ENCODE data around the gene ANKS1B.

The ANKS1B gene

DNA sequence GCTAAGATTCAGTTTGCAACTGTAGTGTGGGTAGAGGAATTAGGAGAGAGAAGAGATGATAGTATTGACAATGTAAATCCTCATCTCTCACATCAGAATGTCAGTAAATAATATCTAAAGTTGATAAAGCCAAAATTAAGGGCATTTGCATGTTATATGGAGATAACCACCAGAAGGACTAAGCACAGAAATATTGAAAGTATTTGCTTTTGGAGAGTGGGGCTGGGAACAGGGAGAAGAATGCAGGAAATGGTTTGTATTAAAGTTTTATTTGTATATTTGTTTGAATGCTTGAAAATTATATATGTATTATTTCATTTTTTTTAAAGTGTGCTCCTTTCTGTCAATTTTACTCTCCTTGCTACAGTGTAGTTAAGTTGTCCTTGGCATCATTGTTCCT is 848.2 kb downstream of the ANKS1B start:
- TF ChIP-seq, protein P1, sequence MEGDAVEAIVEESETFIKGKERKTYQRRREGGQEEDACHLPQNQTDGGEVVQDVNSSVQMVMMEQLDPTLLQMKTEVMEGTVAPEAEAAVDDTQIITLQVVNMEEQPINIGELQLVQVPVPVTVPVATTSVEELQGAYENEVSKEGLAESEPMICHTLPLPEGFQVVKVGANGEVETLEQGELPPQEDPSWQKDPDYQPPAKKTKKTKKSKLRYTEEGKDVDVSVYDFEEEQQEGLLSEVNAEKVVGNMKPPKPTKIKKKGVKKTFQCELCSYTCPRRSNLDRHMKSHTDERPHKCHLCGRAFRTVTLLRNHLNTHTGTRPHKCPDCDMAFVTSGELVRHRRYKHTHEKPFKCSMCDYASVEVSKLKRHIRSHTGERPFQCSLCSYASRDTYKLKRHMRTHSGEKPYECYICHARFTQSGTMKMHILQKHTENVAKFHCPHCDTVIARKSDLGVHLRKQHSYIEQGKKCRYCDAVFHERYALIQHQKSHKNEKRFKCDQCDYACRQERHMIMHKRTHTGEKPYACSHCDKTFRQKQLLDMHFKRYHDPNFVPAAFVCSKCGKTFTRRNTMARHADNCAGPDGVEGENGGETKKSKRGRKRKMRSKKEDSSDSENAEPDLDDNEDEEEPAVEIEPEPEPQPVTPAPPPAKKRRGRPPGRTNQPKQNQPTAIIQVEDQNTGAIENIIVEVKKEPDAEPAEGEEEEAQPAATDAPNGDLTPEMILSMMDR (IDR thresholded peaks at IDR 0.05; ENCODE audit: low read depth, low read length) = no peak
- no peak for DNase-seq (ENCODE audit: extremely low read depth, low read depth)

DNA sequence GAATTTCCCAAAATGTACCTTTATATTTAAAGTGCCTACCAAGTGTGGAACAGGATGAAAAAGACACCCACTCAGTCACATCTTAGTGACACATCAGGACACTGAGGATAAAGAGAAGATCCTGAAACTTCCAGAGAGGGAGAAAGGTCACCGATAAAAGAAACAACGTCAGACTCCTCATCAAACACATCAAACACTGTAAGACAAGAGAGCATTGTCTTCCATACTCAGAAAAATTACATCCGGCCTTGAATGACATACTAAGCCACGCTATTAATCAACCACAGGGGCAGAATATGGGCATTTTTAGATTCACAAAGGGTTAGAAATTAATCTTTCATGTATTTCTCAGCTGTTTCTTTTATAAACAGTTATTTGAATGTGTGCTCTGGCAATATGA is 849.4 kb downstream of the ANKS1B start:
- TF ChIP-seq, protein P1 (IDR thresholded peaks at IDR 0.05; ENCODE audit: low read depth, low read length) = no peak
- no peak for DNase-seq (ENCODE audit: extremely low read depth, low read depth)

DNA sequence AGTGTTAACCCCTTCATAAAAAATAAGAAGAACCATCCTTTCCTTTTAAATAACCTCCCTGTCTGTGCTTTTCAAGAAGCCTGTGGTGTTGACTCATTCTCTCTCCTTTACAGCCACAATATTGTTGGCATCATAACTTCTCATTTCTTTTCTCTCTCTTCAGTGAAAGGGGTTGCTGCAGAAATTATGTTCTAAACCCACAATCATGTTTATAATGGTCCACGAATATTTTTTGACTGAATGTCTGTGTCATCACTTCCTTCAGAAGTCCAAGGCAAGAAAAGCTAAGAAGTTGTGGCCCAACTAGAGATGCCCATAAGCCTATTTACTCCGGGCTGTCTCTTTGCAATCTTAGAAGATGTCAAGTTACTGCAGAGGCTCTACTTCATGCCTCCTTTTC is 851.3 kb downstream of the ANKS1B start:
- TF ChIP-seq, protein P1 (IDR thresholded peaks at IDR 0.05; ENCODE audit: low read depth, low read length) = no peak
- no peak for DNase-seq (ENCODE audit: extremely low read depth, low read depth)

DNA sequence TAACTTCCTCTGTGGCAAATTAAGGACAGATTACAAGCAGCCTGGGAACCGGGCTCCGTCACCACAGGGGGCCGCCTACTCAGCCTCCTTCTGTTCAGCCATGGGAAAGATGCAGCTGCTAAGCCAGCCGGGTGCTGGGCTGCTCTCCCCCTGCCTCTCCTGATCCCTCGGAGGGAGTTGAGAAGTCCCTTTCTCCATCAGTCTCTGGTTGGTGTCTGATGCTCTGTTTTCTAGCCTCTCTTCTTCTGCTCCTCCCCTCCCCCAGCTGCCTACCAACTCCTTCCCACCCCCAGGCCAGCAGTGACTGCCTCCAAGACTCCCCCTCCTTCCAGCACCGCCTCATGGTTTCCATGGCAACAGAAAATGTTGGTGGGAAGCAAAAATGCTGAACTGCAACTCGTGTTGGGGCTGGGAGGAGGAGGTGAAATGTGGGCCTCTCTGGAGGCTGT is 853.0 kb downstream of the ANKS1B start:
- TF ChIP-seq, protein P1 (IDR thresholded peaks at IDR 0.05; ENCODE audit: low read depth, low read length) = no peak
- no peak for DNase-seq (ENCODE audit: extremely low read depth, low read depth)

DNA sequence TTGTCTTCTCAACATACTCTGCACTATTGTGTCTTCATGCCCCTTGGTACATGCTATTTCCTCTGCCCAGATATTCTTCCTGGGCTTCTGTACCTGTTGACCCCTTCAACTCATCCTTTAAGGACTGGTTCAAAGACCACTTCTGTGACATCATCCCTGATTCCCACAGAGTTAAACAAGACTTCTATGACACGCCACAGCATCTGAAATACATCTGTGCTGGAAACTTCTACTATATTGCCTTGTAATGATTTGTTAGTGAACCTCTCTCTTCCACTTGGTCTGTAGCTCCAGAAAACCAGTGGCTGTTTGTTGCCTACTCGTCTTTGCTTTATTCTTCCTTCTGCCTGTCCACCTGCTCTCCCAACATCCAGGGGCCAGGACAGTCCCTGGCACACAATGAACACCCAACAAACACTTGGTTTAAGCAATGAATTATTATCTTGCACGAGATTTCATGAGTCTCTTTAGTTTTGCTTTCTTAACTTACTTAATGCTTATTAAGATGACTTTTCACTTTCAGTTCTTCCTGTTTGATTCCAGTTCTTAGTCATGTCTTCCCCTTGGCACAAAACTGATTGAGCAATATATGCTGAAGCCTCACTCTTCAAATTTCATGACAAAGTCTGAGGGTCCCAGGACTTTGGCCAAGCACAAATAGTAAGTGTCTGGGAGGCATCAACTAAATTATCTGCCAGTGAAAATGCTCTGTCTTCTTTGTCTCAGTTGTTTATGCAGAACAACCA is 853.8 kb downstream of the ANKS1B start:
- no peak for DNase-seq (ENCODE audit: extremely low read depth, low read depth)
- TF ChIP-seq, protein P1 (IDR thresholded peaks at IDR 0.05; ENCODE audit: low read depth, low read length) = no peak

DNA sequence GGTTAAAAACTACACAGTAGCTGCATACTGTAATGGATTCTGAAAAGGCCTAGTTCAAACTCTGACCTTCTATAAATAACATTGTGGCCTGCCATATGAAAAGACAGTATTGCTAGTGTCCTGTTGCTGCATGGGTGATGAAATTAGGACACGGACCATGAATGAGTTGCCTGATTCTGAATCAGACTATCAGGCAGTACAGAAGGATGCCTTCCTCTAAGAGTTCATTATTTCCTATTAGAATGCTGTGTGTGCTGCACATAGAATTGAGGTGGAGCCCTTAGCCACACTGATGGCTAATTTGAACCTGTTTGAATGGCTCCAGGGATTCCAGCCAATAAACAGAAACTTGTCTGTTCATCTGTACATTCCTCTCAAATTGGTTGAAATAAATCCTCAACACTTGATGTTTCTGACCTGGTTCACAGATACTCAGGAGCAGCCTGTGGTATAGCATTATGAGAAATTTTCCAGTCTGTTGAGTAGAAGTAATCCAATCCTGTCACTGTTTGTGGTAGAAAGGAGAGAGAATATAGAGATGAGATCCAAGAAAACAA is 856.4 kb downstream of the ANKS1B start:
- TF ChIP-seq, protein P1 (IDR thresholded peaks at IDR 0.05; ENCODE audit: low read depth, low read length) = no peak
- no peak for DNase-seq (ENCODE audit: extremely low read depth, low read depth)

DNA sequence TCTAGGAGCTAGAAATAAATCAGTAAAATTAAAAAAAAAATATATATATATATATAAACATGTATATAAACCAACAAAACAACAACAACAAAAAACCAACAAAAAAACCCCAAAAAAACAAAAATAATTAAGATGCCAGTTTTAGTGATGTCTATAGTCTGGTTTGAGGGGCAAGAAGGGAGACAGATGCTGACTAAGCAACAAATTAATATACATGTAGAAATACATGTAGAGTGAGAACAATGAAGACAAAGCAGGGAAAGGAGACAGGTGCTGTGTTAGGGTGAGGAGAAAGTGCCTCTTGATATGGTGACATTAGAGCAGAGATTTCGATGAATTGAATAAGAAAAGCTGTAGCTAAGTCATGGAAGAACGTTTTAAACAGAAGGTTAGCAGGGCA is 861.8 kb downstream of the ANKS1B start:
- no peak for DNase-seq (ENCODE audit: extremely low read depth, low read depth)
- TF ChIP-seq, protein P1 (IDR thresholded peaks at IDR 0.05; ENCODE audit: low read depth, low read length) = no peak

Data from AG09319 (cell line).